ENCODE measurements around the gene EYS. TPM values are rescaled to one million over a fixed set of nuclear protein-coding genes. Genes with fewer than 3 reads are reported as not detected.
A peak's percentile ranks its signal among the peaks of the same experiment; 100 is the strongest.

The EYS gene
- total RNA-seq, 2 experiments from 2014 or later, result not detected

- Mint-ChIP-seq H3K9me3 (no peaks in the 10 kb centered on the region), H3K4me3 (no peak overlapping the region), H3K27me3 (ENCODE audit: low read depth) (no peaks in the 10 kb centered on the region), H3K4me1 (ENCODE audit: low read depth) (no peaks in the 10 kb centered on the region), H3K27ac (no peak overlapping the region), H3K36me3 (ENCODE audit: low read depth) (no peaks in the 10 kb centered on the region)
- CTCF ChIA-PET, result no interaction called here
- no peak for DNase-seq
- intact Hi-C loops (cut with micrococcal nuclease), result no loop called here
Observed at GRCh38 chr6:64383277-64383676, 1323.7 kb downstream of the EYS start.

- no peak for DNase-seq
- Mint-ChIP-seq H3K4me1 (ENCODE audit: low read depth) (no peaks in the 10 kb centered on the region), H3K4me3 (no peak overlapping the region), H3K27ac (no peak overlapping the region), H3K9me3 (peaks cover 10% of the 10 kb centered on the region), H3K27me3 (ENCODE audit: low read depth) (no peaks in the 10 kb centered on the region), H3K36me3 (ENCODE audit: low read depth) (no peaks in the 10 kb centered on the region)
- intact Hi-C loops (cut with micrococcal nuclease), result no loop called here
- CTCF ChIA-PET, result no interaction called here
Observed at GRCh38 chr6:64376394-64376793, 1330.6 kb downstream of the EYS start.

DNA sequence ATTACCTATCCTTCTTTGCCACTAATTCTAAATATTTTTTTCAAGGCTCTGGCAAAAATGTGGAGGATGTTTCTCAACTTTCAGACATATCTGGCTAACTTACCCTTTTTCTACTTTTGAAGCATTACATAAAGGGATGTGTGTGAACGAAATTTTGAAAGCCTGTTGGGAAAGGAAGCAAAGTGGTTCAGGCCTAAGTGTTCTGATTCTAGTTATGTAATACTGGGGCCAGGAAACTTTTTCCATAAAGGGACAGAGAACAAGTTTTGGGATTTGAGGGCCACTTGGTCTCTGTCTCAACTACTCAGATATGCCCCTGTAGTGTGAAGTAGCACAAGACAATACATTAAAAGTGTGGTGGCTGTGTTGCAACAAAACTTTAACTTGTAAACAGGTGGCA lies 1349.6 kb downstream of the EYS start:
- Mint-ChIP-seq H3K4me3 (no peak overlapping the region), H3K27ac (no peak overlapping the region), H3K36me3 (ENCODE audit: low read depth) (no peaks in the 10 kb centered on the region), H3K27me3 (ENCODE audit: low read depth) (no peaks in the 10 kb centered on the region), H3K9me3 (no peaks in the 10 kb centered on the region), H3K4me1 (ENCODE audit: low read depth) (no peaks in the 10 kb centered on the region)
- intact Hi-C loops (cut with micrococcal nuclease), result no loop called here
- no peak for DNase-seq
- CTCF ChIA-PET, result no interaction called here

DNA sequence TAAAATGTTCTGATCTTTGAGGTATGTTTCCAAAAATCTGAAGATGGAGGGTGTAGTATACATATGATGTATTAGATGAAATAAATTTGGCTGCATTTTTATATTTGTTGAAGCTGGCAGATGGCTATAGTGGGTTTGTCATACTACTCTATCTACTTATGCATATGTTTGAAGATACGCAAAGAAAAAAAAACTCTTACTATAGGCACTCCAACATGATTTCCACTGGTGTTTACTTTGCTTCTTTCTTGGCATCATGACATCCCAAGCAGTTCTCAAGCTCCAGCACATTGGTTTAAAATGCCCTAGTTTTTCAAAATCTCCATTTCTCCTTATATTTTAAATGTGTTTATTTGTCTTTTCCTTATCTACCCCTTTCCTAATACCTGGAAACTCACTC lies 1359.6 kb downstream of the EYS start:
- CTCF ChIA-PET, result interaction anchor here (0.6 kb wide), 1 partner anchor 746 kb away, joined by 3 read pairs; no protein-coding TSS in a partner anchor
- H3K4me1 Mint-ChIP-seq (ENCODE audit: low read depth), result no peaks in the 10 kb centered on the region
- H3K9me3 Mint-ChIP-seq, result peaks cover 7% of the 10 kb centered on the region
- H3K27ac Mint-ChIP-seq, result no peak overlapping the region
- H3K4me3 Mint-ChIP-seq, result no peak overlapping the region
- no peaks in the 10 kb centered on the region for H3K36me3 Mint-ChIP-seq (ENCODE audit: low read depth)
- DNase-seq, result no peak
- H3K27me3 Mint-ChIP-seq (ENCODE audit: low read depth), result no peaks in the 10 kb centered on the region
- intact Hi-C loops (cut with micrococcal nuclease), result no loop called here

GRCh38 chr6:64335195-64335594 lies 1371.8 kb downstream of the EYS start:
- no peaks in the 10 kb centered on the region for H3K27me3 Mint-ChIP-seq (ENCODE audit: low read depth)
- intact Hi-C loops (cut with micrococcal nuclease), result no loop called here
- no peaks in the 10 kb centered on the region for H3K4me1 Mint-ChIP-seq (ENCODE audit: low read depth)
- CTCF ChIA-PET, result no interaction called here
- H3K27ac Mint-ChIP-seq, result no peak overlapping the region
- DNase-seq, result no peak
- peaks cover 6% of the 10 kb centered on the region for H3K9me3 Mint-ChIP-seq
- H3K36me3 Mint-ChIP-seq (ENCODE audit: low read depth), result no peaks in the 10 kb centered on the region
- no peak overlapping the region for H3K4me3 Mint-ChIP-seq

DNA sequence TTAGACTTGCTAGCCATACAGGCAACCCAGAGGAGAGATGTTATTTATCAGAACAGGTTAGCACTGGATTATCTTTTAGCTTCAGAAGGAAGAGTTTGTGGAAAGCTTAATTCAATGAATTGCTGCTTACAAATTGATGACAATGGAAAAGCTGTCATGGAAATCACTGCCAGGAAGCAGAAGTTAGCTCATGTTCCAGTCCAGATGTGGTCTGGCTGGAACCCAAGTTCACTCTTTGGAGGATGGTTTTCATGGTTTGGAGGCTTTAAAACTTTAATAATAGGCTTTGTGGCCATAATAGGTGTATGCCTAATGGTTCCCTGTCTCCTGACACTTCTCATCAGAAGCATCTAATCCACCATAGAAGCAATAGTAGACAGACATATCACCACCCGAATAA lies 1372.4 kb downstream of the EYS start:
- CTCF ChIA-PET, result no interaction called here
- no peaks in the 10 kb centered on the region for H3K4me1 Mint-ChIP-seq (ENCODE audit: low read depth)
- intact Hi-C loops (cut with micrococcal nuclease), result no loop called here
- H3K9me3 Mint-ChIP-seq, result peaks cover 4% of the 10 kb centered on the region
- no peaks in the 10 kb centered on the region for H3K27me3 Mint-ChIP-seq (ENCODE audit: low read depth)
- no peaks in the 10 kb centered on the region for H3K36me3 Mint-ChIP-seq (ENCODE audit: low read depth)
- DNase-seq, result no peak
- no peak overlapping the region for H3K4me3 Mint-ChIP-seq
- no peak overlapping the region for H3K27ac Mint-ChIP-seq

DNA sequence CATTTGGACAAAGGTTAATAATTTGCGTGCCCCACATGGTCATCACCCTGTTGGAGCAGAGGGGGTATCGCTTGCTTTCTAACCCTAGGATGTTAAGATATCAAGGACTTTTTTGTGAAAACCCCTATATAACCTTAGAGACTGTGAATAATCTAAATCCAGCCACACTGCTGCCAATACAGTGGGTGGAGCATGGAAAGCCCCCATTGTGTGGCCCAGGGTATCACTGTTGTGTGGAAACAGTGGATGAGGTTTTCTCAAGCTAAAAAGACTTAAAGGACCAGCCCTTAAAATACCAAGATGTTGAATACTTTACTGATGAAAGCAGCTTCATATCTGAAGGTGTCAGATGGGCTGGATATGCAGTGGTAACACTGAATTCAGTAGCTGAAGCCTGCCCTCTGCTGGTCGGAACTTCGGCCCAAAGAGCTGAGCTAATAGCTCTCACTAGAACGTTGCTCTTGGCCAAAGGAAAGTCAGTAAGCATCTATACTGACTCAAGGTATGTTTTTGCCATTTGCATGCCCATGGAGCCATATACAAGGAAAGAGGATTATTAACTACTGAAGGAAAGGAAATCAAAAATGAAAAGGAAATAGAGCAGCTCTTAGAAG lies 1376.2 kb downstream of the EYS start:
- H3K36me3 Mint-ChIP-seq (ENCODE audit: low read depth), result no peaks in the 10 kb centered on the region
- no peak overlapping the region for H3K4me3 Mint-ChIP-seq
- H3K4me1 Mint-ChIP-seq (ENCODE audit: low read depth), result no peaks in the 10 kb centered on the region
- intact Hi-C loops (cut with micrococcal nuclease), result loop anchor here (1.0 kb wide), 1 partner anchor 408 kb away; no protein-coding TSS in a partner anchor
- H3K27me3 Mint-ChIP-seq (ENCODE audit: low read depth), result no peaks in the 10 kb centered on the region
- no peak overlapping the region for H3K27ac Mint-ChIP-seq
- DNase-seq, result peak; percentile 64
- CTCF ChIA-PET, result interaction anchor here (0.7 to 1.6 kb wide), 4 partner anchors 10 to 388 kb away, joined by 3 read pairs; no protein-coding TSS in a partner anchor
- peaks cover 11% of the 10 kb centered on the region for H3K9me3 Mint-ChIP-seq

DNA sequence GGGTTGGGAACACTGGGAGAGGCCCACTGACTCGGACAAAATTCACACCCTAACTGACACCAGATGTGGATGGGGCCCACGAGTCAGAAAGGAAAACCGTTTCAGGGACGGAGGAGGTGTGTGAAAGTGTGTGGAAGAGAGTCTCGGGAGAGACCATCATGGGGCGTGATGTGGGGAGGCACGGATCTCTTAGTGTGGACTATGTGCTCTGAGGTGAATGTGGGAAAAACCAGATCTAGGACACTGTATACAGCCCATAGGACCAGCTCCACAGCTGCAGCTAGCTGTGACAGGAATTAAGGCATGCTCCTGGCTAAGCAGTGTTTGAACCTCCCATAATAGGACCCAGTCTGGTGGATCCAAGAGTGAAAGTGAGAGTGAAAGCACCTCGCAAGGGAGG lies 1380.1 kb downstream of the EYS start:
- Mint-ChIP-seq H3K27me3 (ENCODE audit: low read depth) (no peaks in the 10 kb centered on the region), H3K4me3 (no peak overlapping the region), H3K9me3 (peaks cover 13% of the 10 kb centered on the region), H3K36me3 (ENCODE audit: low read depth) (no peaks in the 10 kb centered on the region), H3K4me1 (ENCODE audit: low read depth) (no peaks in the 10 kb centered on the region), H3K27ac (no peak overlapping the region)
- intact Hi-C loops (cut with micrococcal nuclease), result no loop called here
- no peak for DNase-seq
- CTCF ChIA-PET, result interaction anchor here (0.7 kb wide), 1 partner anchor 16 kb away, joined by 3 read pairs; no protein-coding TSS in a partner anchor

GRCh38 chr6:64325093-64325492 lies 1381.9 kb downstream of the EYS start:
- no peak overlapping the region for H3K27ac Mint-ChIP-seq
- CTCF ChIA-PET, result no interaction called here
- intact Hi-C loops (cut with micrococcal nuclease), result no loop called here
- no peak for DNase-seq
- H3K36me3 Mint-ChIP-seq (ENCODE audit: low read depth), result no peaks in the 10 kb centered on the region
- no peaks in the 10 kb centered on the region for H3K27me3 Mint-ChIP-seq (ENCODE audit: low read depth)
- peaks cover 9% of the 10 kb centered on the region for H3K9me3 Mint-ChIP-seq
- H3K4me1 Mint-ChIP-seq (ENCODE audit: low read depth), result no peaks in the 10 kb centered on the region
- H3K4me3 Mint-ChIP-seq, result no peak overlapping the region

- H3K4me1 Mint-ChIP-seq (ENCODE audit: low read depth), result no peaks in the 10 kb centered on the region
- intact Hi-C loops (cut with micrococcal nuclease), result no loop called here
- no peaks in the 10 kb centered on the region for H3K36me3 Mint-ChIP-seq (ENCODE audit: low read depth)
- peaks cover 17% of the 10 kb centered on the region for H3K9me3 Mint-ChIP-seq
- no peak for DNase-seq
- H3K27ac Mint-ChIP-seq, result no peak overlapping the region
- CTCF ChIA-PET, result no interaction called here
- no peak overlapping the region for H3K4me3 Mint-ChIP-seq
- H3K27me3 Mint-ChIP-seq (ENCODE audit: low read depth), result no peaks in the 10 kb centered on the region
Observed at GRCh38 chr6:64310214-64310613, 1396.8 kb downstream of the EYS start.

DNA sequence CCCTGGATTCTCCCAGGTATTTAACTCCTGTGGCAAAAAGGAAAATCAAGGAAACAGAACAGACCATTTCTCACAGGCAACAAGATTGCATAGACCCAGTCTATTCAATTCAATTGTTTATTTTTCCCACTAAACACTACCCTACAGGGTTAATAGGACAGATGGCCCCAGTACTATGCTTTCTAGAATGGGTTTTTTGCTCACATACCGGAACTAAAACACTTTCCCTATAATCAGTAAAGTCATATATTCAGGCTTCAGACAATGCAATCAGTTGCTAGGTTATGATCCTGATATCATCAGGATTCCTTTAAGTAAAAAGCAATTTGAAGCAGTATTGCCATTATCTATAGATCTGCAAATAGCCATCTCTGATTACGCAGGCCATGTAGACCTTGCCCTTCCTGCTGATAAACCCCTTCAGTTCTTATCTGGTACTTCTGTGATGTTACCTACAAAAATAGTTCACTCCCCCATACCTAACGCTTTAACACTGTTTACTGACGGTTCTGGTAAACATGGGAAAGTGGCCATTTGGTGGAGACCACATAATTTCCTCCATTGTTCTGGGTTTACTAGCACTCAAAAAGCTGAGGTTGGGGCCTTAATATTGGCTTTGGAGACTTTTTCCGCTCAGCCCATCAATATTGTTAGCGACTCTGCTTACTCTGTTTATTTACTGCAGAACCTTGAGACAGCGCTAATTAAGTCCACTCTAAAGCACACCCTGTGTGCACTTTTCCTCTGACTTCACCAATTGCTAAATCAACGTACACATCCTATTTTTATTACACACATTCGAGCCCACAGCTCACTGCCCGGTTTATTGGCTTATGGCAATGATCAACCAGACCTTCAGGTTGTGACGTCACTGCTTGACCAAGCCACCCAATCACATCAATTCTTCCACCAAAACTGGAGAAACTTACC lies 1405.5 kb downstream of the EYS start:
- no peak for DNase-seq
- CTCF ChIA-PET, result no interaction called here
- no peaks in the 10 kb centered on the region for H3K4me1 Mint-ChIP-seq (ENCODE audit: low read depth)
- H3K36me3 Mint-ChIP-seq (ENCODE audit: low read depth), result no peaks in the 10 kb centered on the region
- no peak overlapping the region for H3K27ac Mint-ChIP-seq
- peaks cover 9% of the 10 kb centered on the region for H3K9me3 Mint-ChIP-seq
- no peak overlapping the region for H3K4me3 Mint-ChIP-seq
- H3K27me3 Mint-ChIP-seq (ENCODE audit: low read depth), result no peaks in the 10 kb centered on the region
- intact Hi-C loops (cut with micrococcal nuclease), result no loop called here

- H3K4me1 Mint-ChIP-seq (ENCODE audit: low read depth), result no peaks in the 10 kb centered on the region
- DNase-seq, result no peak
- H3K27ac Mint-ChIP-seq, result no peak overlapping the region
- peaks cover 7% of the 10 kb centered on the region for H3K9me3 Mint-ChIP-seq
- intact Hi-C loops (cut with micrococcal nuclease), result no loop called here
- no peak overlapping the region for H3K4me3 Mint-ChIP-seq
- no peaks in the 10 kb centered on the region for H3K36me3 Mint-ChIP-seq (ENCODE audit: low read depth)
- CTCF ChIA-PET, result no interaction called here
- H3K27me3 Mint-ChIP-seq (ENCODE audit: low read depth), result no peaks in the 10 kb centered on the region
Observed at GRCh38 chr6:64299176-64299575, 1407.8 kb downstream of the EYS start.

DNA sequence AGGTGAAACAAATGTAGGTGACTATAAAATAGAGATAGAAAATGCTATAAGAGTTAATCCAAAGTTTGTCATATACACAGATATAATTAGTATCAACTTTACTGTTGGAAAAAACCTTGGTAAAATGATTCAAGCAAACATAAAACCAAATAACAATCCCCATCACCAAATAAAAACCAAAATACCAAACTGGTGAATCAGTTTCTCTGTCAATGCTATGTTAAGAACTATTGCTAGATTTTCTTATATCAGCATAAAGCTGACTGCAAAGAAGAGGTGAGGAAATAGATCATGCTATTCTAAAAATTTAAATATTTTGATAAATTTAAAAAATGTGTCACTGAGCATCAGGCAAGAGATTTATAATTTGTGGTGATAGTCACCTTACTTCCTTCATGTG lies 1413.0 kb downstream of the EYS start:
- no peak for DNase-seq
- H3K4me3 Mint-ChIP-seq, result no peak overlapping the region
- H3K27me3 Mint-ChIP-seq (ENCODE audit: low read depth), result no peaks in the 10 kb centered on the region
- H3K36me3 Mint-ChIP-seq (ENCODE audit: low read depth), result no peaks in the 10 kb centered on the region
- intact Hi-C loops (cut with micrococcal nuclease), result no loop called here
- CTCF ChIA-PET, result no interaction called here
- no peaks in the 10 kb centered on the region for H3K4me1 Mint-ChIP-seq (ENCODE audit: low read depth)
- peaks cover 2% of the 10 kb centered on the region for H3K9me3 Mint-ChIP-seq
- H3K27ac Mint-ChIP-seq, result no peak overlapping the region

All from activated naive CD4-positive, alpha-beta T cell treated with anti-CD3 and anti-CD28 coated beads for 36 hours (primary cell).